Trophoblast cell (in vitro differentiated cells and primary cell): Measurements from ENCODE around the gene LTA.

Source experiments
- DNase-seq, 2 donors: peaks; one replicate each; pipeline ENCODE4 v3.0.0-alpha.2; 2016
- H2AFZ ChIP-seq: 2 replicates; pipeline ENCODE4 v1.6.1; 2013; ENCODE audit warnings: low read length, moderate library complexity, mild to moderate bottlenecking; ENCODE audit not compliant: insufficient read depth, poor library complexity
- H2AK5ac ChIP-seq: 2 replicates; pipeline ENCODE4 v1.6.1; 2013; ENCODE audit warnings: mild to moderate bottlenecking, low read length
- H2BK120ac ChIP-seq: 2 replicates; pipeline ENCODE4 v1.6.1; 2013; ENCODE audit warnings: low read length, mild to moderate bottlenecking, moderate library complexity; ENCODE audit not compliant: insufficient read depth, poor library complexity
- H2BK12ac ChIP-seq: 2 replicates; pipeline ENCODE4 v1.6.1; 2013; ENCODE audit warnings: mild to moderate bottlenecking, low read length, moderate library complexity
- H2BK5ac ChIP-seq: 2 replicates; pipeline ENCODE4 v1.6.1; 2013; ENCODE audit warnings: low read length, low read depth, moderate library complexity, mild to moderate bottlenecking; ENCODE audit not compliant: poor library complexity
- H3K14ac ChIP-seq: 2 replicates; pipeline ENCODE4 v1.6.1; 2013; ENCODE audit warnings: mild to moderate bottlenecking, low read length
- H3K18ac ChIP-seq: 2 replicates; pipeline ENCODE4 v1.6.1; 2013; ENCODE audit warnings: mild to moderate bottlenecking, low read length
- H3K23ac ChIP-seq: 2 replicates; pipeline ENCODE4 v1.6.1; 2013; ENCODE audit warnings: low read length
- H3K27ac ChIP-seq: 2 replicates; pipeline ENCODE4 v1.5.1; 2013; ENCODE audit warnings: low read depth, mild to moderate bottlenecking, inconsistent platforms, low read length, moderate library complexity
- H3K27me3 ChIP-seq: 2 replicates; pipeline ENCODE4 v1.6.1; 2013; ENCODE audit warnings: inconsistent platforms, mild to moderate bottlenecking, low read length, moderate library complexity; ENCODE audit not compliant: insufficient read depth
- H3K36me3 ChIP-seq, 2 experiments: 1 replicate in 1 of 2; 2 replicates in 1 of 2; pipeline ENCODE4 v1.6.1; 2013; ENCODE audit warnings: low read length in 2 of 2, mild to moderate bottlenecking in 2 of 2, moderate library complexity in 1 of 2; ENCODE audit not compliant: insufficient read depth in 2 of 2, control insufficient read depth in 1 of 2
- H3K4ac ChIP-seq: 2 replicates; pipeline ENCODE4 v1.6.1; 2013; ENCODE audit warnings: low read depth, mild to moderate bottlenecking, low read length, moderate library complexity
- H3K4me1 ChIP-seq, 2 experiments: 1 replicate in 1 of 2; 2 replicates in 1 of 2; pipeline ENCODE4 v1.6.1; 2013; ENCODE audit warnings: low read length in 2 of 2, mild to moderate bottlenecking in 2 of 2, moderate library complexity in 1 of 2; ENCODE audit not compliant: insufficient read depth in 2 of 2, control insufficient read depth in 1 of 2
- H3K4me2 ChIP-seq: 2 replicates; pipeline ENCODE4 v1.6.1; 2013; ENCODE audit warnings: inconsistent platforms, mild to moderate bottlenecking, low read length, moderate library complexity
- H3K4me3 ChIP-seq: 2 replicates; pipeline ENCODE4 v1.5.1; 2013; ENCODE audit warnings: mild to moderate bottlenecking, low read depth, low read length, inconsistent platforms
- H3K79me1 ChIP-seq: one replicate; pipeline ENCODE4 v1.6.1; 2013; ENCODE audit warnings: low read length
- H3K79me2 ChIP-seq: 2 replicates; pipeline ENCODE4 v1.6.1; 2013; ENCODE audit warnings: low read length, mild to moderate bottlenecking; ENCODE audit not compliant: control insufficient read depth, insufficient read depth, poor library complexity
- H3K9ac ChIP-seq: 2 replicates; pipeline ENCODE4 v1.6.1; 2013; ENCODE audit warnings: mild to moderate bottlenecking, low read length
- H3K9me3 ChIP-seq: 2 replicates; pipeline ENCODE4 v1.6.1; 2013; ENCODE audit warnings: low read depth, mild to moderate bottlenecking, control low read depth, inconsistent platforms, low read length; ENCODE audit not compliant: insufficient read depth
- H4K12ac ChIP-seq: 2 replicates; pipeline ENCODE4 v1.6.1; 2013; ENCODE audit warnings: low read depth, mild to moderate bottlenecking, low read length, moderate library complexity
- H4K8ac ChIP-seq: 2 replicates; pipeline ENCODE4 v1.6.1; 2013; ENCODE audit warnings: low read depth, mild to moderate bottlenecking, low read length, moderate library complexity
- H4K91ac ChIP-seq: one replicate; pipeline ENCODE4 v1.6.1; 2013; ENCODE audit warnings: low read depth, mild to moderate bottlenecking, low read length, moderate library complexity
- WGBS: extraction: QIAGEN DNeasy Blood & Tissue Kit; methylation state at CpG from one replicate; pipeline ENCODE4 v1.1.7; 2013; ENCODE audit warnings: missing lambda C conversion rate; ENCODE audit not compliant: insufficient read length, insufficient coverage; ENCODE audit errors: extremely low coverage; 5-methylcytosine and 5-hydroxymethylcytosine counted together

Gene LTA

DNA sequence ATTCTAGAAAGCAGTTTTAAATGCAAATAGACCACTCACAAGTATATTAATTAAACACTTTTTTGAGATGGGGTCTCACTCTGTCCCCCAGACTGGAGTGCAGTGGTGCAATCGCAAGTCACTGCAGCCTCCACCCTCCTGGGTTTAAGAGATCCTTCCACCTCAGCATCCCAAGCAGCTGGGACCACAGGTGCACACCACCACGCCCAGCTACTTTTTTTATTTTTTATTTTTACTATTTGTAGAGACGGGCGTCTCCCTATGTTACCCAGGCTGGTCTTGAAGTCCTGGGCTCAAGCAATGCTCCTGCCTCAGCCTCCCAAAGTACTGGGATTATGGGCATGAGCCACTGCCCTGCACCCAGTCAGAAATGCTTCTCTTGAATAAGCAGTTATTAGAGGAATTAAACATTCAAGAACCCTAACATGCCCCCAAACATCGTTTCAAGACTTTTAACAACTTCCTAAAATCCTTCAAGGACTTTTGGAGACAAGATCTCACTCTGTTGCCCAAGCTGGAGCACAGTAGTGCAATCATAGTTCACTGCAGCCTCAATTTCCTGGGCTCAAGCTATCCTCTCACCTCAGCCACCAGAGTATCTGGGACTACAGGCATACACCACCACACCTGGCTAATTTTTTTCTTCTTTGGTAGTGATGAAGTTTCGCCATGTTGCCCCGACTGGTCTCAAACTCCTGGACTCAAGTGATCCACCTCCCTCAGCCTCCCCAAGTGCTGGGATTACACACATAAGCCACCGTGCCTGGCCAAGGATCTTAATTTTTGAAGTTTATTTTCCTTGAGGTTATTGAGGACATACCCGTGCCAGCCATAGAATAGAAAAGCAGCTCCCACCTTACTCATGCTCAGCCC, 40.1 kb upstream of the LTA start:
- no CpG with 5 or more reads among the region's 9 CpGs for WGBS
- no peaks in the 10 kb centered on the region for H3K4me1 ChIP-seq
- H3K79me1 ChIP-seq = no peaks in the 10 kb centered on the region
- no peak overlapping the region for H3K4ac ChIP-seq
- H2BK12ac ChIP-seq = no peak overlapping the region
- no peak overlapping the region for H4K8ac ChIP-seq
- no peak overlapping the region for H2BK120ac ChIP-seq
- no peak overlapping the region for H3K4me2 ChIP-seq
- H2AK5ac ChIP-seq = no peak overlapping the region
- no peak overlapping the region for H3K23ac ChIP-seq
- H3K18ac ChIP-seq = no peak overlapping the region
- H3K9me3 ChIP-seq = no peaks in the 10 kb centered on the region
- no peak overlapping the region for H3K4me3 ChIP-seq
- H4K91ac ChIP-seq = no peak overlapping the region
- no peak overlapping the region for H3K9ac ChIP-seq
- H3K14ac ChIP-seq = no peak overlapping the region
- no peaks in the 10 kb centered on the region for H3K79me2 ChIP-seq
- no peak for DNase-seq
- H2AFZ ChIP-seq = no peak overlapping the region
- H3K27ac ChIP-seq = no peak overlapping the region
- no peak overlapping the region for H4K12ac ChIP-seq
- H2BK5ac ChIP-seq = no peak overlapping the region
- H3K36me3 ChIP-seq = peaks cover 48 to 71% of the 10 kb centered on the region in 2 experiments
- H3K27me3 ChIP-seq = no peaks in the 10 kb centered on the region

DNA sequence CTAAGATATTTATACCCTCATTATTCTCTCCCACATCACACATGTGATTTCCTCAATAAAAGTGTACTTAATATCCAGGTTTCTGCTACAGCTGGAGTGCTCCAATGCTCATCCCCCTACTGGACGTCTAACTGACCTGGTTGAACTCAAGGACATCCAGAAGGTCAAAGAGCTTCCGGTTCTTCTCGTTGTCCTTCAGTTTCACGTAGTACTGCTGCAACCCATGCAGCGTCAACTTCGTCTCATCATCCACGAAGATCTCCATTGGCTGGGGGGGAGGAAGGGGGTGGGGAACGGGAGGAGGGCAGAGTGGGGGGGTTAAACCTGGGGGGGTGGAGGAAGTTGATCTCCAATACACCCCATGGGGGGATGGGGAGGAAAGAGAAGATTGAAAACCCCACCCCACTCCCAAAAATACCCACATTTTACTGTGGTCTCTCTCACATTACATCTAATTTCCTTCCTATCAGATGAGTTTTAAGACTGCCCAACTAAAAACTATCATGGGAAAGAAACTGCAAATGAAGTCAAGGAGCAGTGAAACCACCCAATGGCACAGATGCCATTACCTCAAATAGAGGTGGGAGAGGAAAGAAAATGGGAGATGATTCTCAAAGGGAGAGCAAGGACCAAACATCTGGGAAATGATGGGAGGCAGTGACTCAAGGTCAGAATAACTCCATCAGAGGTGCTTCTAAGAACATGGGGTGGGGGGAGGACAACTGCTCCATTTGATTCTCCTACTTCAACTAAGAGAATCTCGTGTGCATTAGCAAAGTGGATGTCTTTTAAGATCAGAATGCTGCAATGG, 39.2 kb upstream of the LTA start:
- H2BK5ac ChIP-seq = no peak overlapping the region
- no peaks in the 10 kb centered on the region for H3K4me1 ChIP-seq
- no peak overlapping the region for H2AFZ ChIP-seq
- H3K4me3 ChIP-seq = no peak overlapping the region
- H3K79me2 ChIP-seq = no peaks in the 10 kb centered on the region
- H3K23ac ChIP-seq = no peak overlapping the region
- H3K9ac ChIP-seq = no peak overlapping the region
- no peaks in the 10 kb centered on the region for H3K79me1 ChIP-seq
- no peak for DNase-seq
- H3K27ac ChIP-seq = no peak overlapping the region
- H3K27me3 ChIP-seq = no peaks in the 10 kb centered on the region
- no peak overlapping the region for H2AK5ac ChIP-seq
- no peak overlapping the region for H2BK12ac ChIP-seq
- no peak overlapping the region for H3K4ac ChIP-seq
- no peak overlapping the region for H4K91ac ChIP-seq
- no peak overlapping the region for H3K14ac ChIP-seq
- no peak overlapping the region for H4K12ac ChIP-seq
- no peak overlapping the region for H3K18ac ChIP-seq
- H4K8ac ChIP-seq = no peak overlapping the region
- no peak overlapping the region for H2BK120ac ChIP-seq
- H3K4me2 ChIP-seq = no peak overlapping the region
- H3K36me3 ChIP-seq = peaks cover 54 to 78% of the 10 kb centered on the region in 2 experiments
- no peaks in the 10 kb centered on the region for H3K9me3 ChIP-seq
- WGBS = no CpG with 5 or more reads among the region's 9 CpGs

DNA sequence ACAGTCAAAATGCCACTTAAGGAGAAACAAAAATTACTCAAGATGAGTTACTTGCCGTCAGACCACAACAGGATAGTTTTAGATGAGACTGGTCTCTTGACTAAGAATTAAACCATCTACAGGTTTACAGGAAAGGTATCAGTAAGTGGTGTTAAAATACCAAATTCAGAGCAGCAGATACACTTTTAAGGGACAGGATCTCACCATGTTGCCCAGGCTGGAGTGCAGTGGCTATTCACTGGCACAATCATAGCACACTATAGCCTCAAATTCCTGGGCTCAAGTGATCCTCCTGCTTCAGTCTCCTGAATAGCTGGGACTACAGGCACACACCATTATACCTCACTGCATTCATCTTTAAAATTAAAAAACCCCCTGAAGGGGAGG, 38.6 kb upstream of the LTA start:
- peaks cover 54 to 83% of the 10 kb centered on the region in 2 experiments for H3K36me3 ChIP-seq
- no peaks in the 10 kb centered on the region for H3K79me2 ChIP-seq
- no CpG with 5 or more reads among the region's 1 CpG for WGBS
- H3K9me3 ChIP-seq = no peaks in the 10 kb centered on the region
- H2BK5ac ChIP-seq = no peak overlapping the region
- H3K14ac ChIP-seq = no peak overlapping the region
- H3K79me1 ChIP-seq = no peaks in the 10 kb centered on the region
- H3K4ac ChIP-seq = no peak overlapping the region
- no peak overlapping the region for H3K18ac ChIP-seq
- no peak overlapping the region for H3K4me2 ChIP-seq
- no peaks in the 10 kb centered on the region for H3K4me1 ChIP-seq
- H3K27ac ChIP-seq = no peak overlapping the region
- H3K9ac ChIP-seq = no peak overlapping the region
- H2AK5ac ChIP-seq = no peak overlapping the region
- no peak overlapping the region for H4K12ac ChIP-seq
- no peak overlapping the region for H2BK120ac ChIP-seq
- H3K23ac ChIP-seq = no peak overlapping the region
- no peak overlapping the region for H3K4me3 ChIP-seq
- no peak overlapping the region for H2AFZ ChIP-seq
- no peak for DNase-seq
- no peak overlapping the region for H2BK12ac ChIP-seq
- H3K27me3 ChIP-seq = no peaks in the 10 kb centered on the region
- no peak overlapping the region for H4K91ac ChIP-seq
- no peak overlapping the region for H4K8ac ChIP-seq

DNA sequence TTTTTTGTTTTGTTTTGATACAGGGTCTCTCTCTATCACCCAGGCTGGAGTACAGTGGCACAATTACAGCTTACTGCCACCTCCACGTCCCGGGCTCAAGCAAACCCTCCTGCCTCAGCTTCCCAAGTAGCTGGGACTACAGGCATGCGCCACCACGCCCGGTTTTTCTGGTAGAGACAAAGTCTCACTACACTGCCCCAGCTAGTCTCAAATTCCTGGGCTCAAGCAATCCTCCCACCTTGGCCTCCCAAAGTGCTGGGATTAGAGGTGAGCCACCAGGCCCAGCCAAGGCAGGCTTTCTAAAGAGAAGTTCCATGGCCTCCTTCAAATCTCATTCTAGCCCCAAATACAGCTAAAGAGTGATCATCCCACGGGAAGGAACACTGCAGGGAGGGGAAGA, 38.1 kb upstream of the LTA start:
- Histone ChIP-seq H3K14ac (no peak overlapping the region), H2AFZ (no peak overlapping the region), H3K79me1 (no peaks in the 10 kb centered on the region), H4K8ac (no peak overlapping the region), H2AK5ac (no peak overlapping the region), H2BK5ac (no peak overlapping the region), H2BK120ac (no peak overlapping the region), H3K9ac (no peak overlapping the region), H3K27ac (no peak overlapping the region), H3K4me3 (no peak overlapping the region), H4K91ac (no peak overlapping the region), H3K27me3 (no peaks in the 10 kb centered on the region), H3K18ac (no peak overlapping the region), H3K36me3 (peaks cover 59 to 89% of the 10 kb centered on the region in 2 experiments), H2BK12ac (no peak overlapping the region), H3K4me1 (no peaks in the 10 kb centered on the region), H3K4me2 (no peak overlapping the region), H3K23ac (no peak overlapping the region), H4K12ac (no peak overlapping the region), H3K9me3 (no peaks in the 10 kb centered on the region), H3K79me2 (no peaks in the 10 kb centered on the region), H3K4ac (no peak overlapping the region)
- no peak for DNase-seq
- WGBS = no CpG with 5 or more reads among the region's 6 CpGs
